Caco-2 (cell line): Measurements from ENCODE around the gene MARK2. TPM values are rescaled to one million over a fixed set of nuclear protein-coding genes. Genes with fewer than 3 reads are reported as not detected.
A peak's percentile ranks its signal among the peaks of the same experiment; 100 is the strongest.

Experiments
- BruUV-seq: library from RNA; stranded (reverse); fragments of 400-500 nt; replicated peaks from 2 replicates; lab custom pipeline; 2021; lab: Mats Ljungman, UMichigan
- CTCF ChIA-PET: fragments of 300-600 bp; sonication (Branson Sonifier 250); formaldehyde crosslinking; loops from one replicate; lab custom pipeline; 2022; ENCODE audit warnings: antibody characterized with exemption; lab: Charles Lee
- POLR2A ChIA-PET: fragments of 300-600 bp; sonication (Branson Sonifier 250); formaldehyde crosslinking; loops from one replicate; lab custom pipeline; 2022; ENCODE audit warnings: antibody characterized with exemption; lab: Charles Lee
- DNase-seq, 2 experiments: peaks; one replicate each; pipeline versions ENCODE4 v3.0.0 to v3.0.0-alpha.2; 2020 to 2022
- H3K27me3 ChIP-seq: replicated peaks from 2 replicates; pipeline ENCODE4 v1.6.0; 2011; ENCODE audit warnings: low read length; ENCODE audit not compliant: control insufficient read depth, insufficient read depth
- H3K36me3 ChIP-seq: 2 replicates; pipeline ENCODE4 v1.5.1; 2011; ENCODE audit warnings: low read length; ENCODE audit not compliant: control insufficient read depth, insufficient read depth
- H3K4me1 ChIP-seq: fragments of 250-450 bp; sonication (Bioruptor Pico); 2 replicates; pipeline ENCODE4 v1.5.1; 2020; ENCODE audit warnings: mild to moderate bottlenecking
- H3K4me3 ChIP-seq: 2 replicates; pipeline ENCODE4 v1.5.1; 2011; ENCODE audit warnings: low read depth, mild to moderate bottlenecking, control low read depth, low read length
- H3K9me3 ChIP-seq: fragments of 250-450 bp; sonication (Bioruptor Pico); 2 replicates; pipeline ENCODE4 v1.5.1; 2020; ENCODE audit warnings: mild to moderate bottlenecking, moderate library complexity
- H3K27ac Mint-ChIP-seq: one replicate; pipeline ENCODE4 v1.8.0; 2022; ENCODE audit warnings: mixed read lengths; ENCODE audit not compliant: unreplicated experiment
- H3K27me3 Mint-ChIP-seq: one replicate; pipeline ENCODE4 v1.8.0; 2022; ENCODE audit warnings: mixed read lengths; ENCODE audit not compliant: insufficient read depth, unreplicated experiment
- H3K36me3 Mint-ChIP-seq: one replicate; pipeline ENCODE4 v1.8.0; 2022; ENCODE audit warnings: mild to moderate bottlenecking, mixed read lengths; ENCODE audit not compliant: insufficient read depth, unreplicated experiment
- H3K4me1 Mint-ChIP-seq: one replicate; pipeline ENCODE4 v1.8.0; 2022; ENCODE audit warnings: low read depth, mixed read lengths; ENCODE audit not compliant: unreplicated experiment
- H3K4me3 Mint-ChIP-seq: one replicate; pipeline ENCODE4 v1.8.0; 2022; ENCODE audit warnings: mild to moderate bottlenecking, moderate library complexity, mixed read lengths; ENCODE audit not compliant: unreplicated experiment
- H3K9me3 Mint-ChIP-seq: one replicate; pipeline ENCODE4 v1.8.0; 2022; ENCODE audit warnings: mixed read lengths; ENCODE audit not compliant: unreplicated experiment
- CTCF ChIP-seq, 2 experiments: fragments of 200-600 bp in 1 of 2; IDR thresholded peaks; 1 replicate in 1 of 2; 2 replicates in 1 of 2; pipeline versions ENCODE4 v1.5.1 to v1.8.0; 2011 to 2022; ENCODE audit warnings: antibody characterized with exemption in 1 of 2, control low read depth in 1 of 2, inconsistent platforms in 1 of 2, low read depth in 1 of 2, low read length in 1 of 2, mild to moderate bottlenecking in 1 of 2, moderate library complexity in 1 of 2; ENCODE audit not compliant: insufficient read depth in 1 of 2, severe bottlenecking in 1 of 2, unreplicated experiment in 1 of 2
- intact Hi-C: fragments of 100-400 bp; cut with micrococcal nuclease; formaldehyde crosslinking; loops from one replicate; pipeline ENCODE4 v1.10.0; 2022; ENCODE audit not compliant: unreplicated experiment
- total RNA-seq: library from RNA; stranded (reverse); gene quantifications from 2 replicates; pipeline ENCODE4 v1.2.3, GENCODE V29; 2022

Gene MARK2
- total RNA-seq, 1 experiment from 2014 or later, result 63.5 TPM

DNA sequence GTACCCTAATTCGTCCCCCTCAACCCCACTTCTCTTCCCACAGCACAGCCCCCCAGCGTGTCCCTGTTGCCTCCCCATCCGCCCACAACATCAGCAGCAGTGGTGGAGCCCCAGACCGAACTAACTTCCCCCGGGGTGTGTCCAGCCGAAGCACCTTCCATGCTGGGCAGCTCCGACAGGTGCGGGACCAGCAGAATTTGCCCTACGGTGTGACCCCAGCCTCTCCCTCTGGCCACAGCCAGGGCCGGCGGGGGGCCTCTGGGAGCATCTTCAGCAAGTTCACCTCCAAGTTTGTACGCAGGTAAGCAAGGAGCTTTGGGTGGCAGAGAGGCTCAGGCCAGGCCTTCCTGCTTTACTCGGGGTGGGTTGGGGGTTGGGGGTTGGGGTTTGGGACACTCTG, 65.8 kb downstream of the MARK2 start:
- ChIA-PET POLR2A (no interaction called here), CTCF (no interaction called here)
- BruUV-seq, result no TSS peak
- no peaks in the 10 kb centered on the region for H3K27me3 ChIP-seq
- H3K9me3 Mint-ChIP-seq, result no peaks in the 10 kb centered on the region
- peaks cover 62% of the 10 kb centered on the region for H3K36me3 Mint-ChIP-seq
- H3K4me1 Mint-ChIP-seq, result no peaks in the 10 kb centered on the region
- peak overlapping the region; percentile 31 for H3K27ac Mint-ChIP-seq
- intact Hi-C loops, result loop anchor here (5.0 kb wide), 1 partner anchor 43 kb away; no protein-coding TSS in a partner anchor
- TF ChIP-seq CTCF (IDR thresholded peaks at IDR 0.05; ENCODE audit: insufficient read depth in 1 of 2, low read depth in 1 of 2, low read length in 1 of 2, severe bottlenecking in 1 of 2, unreplicated experiment in 1 of 2), result no peak
- peaks cover 3% of the 10 kb centered on the region for H3K36me3 ChIP-seq
- no peaks in the 10 kb centered on the region for H3K9me3 ChIP-seq
- H3K27me3 Mint-ChIP-seq, result no peaks in the 10 kb centered on the region
- H3K4me1 ChIP-seq, result 0 out of 2 replicates have a peak, but pooled peaks cover 5% of the 10 kb centered on the region
- no peak for DNase-seq
- H3K4me3 Mint-ChIP-seq, result no peak overlapping the region
- no peak overlapping the region for H3K4me3 ChIP-seq

- H3K4me3 ChIP-seq, result no peak overlapping the region
- peak overlapping the region; percentile 31 for H3K27ac Mint-ChIP-seq
- BruUV-seq, result no TSS peak
- H3K36me3 Mint-ChIP-seq, result peaks cover 64% of the 10 kb centered on the region
- H3K9me3 ChIP-seq, result no peaks in the 10 kb centered on the region
- intact Hi-C loops, result loop anchor here (5.0 kb wide), 1 partner anchor 42 kb away; no protein-coding TSS in a partner anchor
- no peak for DNase-seq
- no peaks in the 10 kb centered on the region for H3K27me3 ChIP-seq
- no peaks in the 10 kb centered on the region for H3K9me3 Mint-ChIP-seq
- H3K4me1 Mint-ChIP-seq, result no peaks in the 10 kb centered on the region
- POLR2A ChIA-PET, result no interaction called here
- no peak for TF ChIP-seq CTCF (IDR thresholded peaks at IDR 0.05; ENCODE audit: insufficient read depth in 1 of 2, low read depth in 1 of 2, low read length in 1 of 2, severe bottlenecking in 1 of 2, unreplicated experiment in 1 of 2)
- peaks cover 3% of the 10 kb centered on the region for H3K36me3 ChIP-seq
- no peak overlapping the region for H3K4me3 Mint-ChIP-seq
- 0 out of 2 replicates have a peak, but pooled peaks cover 5% of the 10 kb centered on the region for H3K4me1 ChIP-seq
- no peaks in the 10 kb centered on the region for H3K27me3 Mint-ChIP-seq
- CTCF ChIA-PET, result no interaction called here
Observed at GRCh38 chr11:63905179-63905578, 66.3 kb downstream of the MARK2 start.

DNA sequence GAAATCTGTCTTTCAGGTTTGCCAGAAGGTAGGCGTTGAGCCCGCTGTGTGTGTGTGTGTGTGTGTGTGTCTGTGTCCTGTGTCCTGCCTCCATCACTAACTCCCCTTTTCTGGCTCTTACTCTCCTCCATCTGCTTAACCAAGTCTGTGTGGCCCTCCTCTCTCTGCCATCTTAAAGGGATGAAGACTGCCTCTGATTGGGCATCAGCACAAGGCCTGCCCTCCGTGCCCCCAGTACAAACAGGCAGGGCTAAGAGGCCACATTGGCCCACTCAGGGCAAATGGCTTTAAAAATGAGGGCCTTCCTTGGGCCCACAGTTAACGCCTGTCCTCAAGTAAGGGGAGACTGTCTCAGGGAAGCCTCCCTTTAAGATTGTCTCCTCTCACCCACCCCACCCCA, 67.2 kb downstream of the MARK2 start:
- POLR2A ChIA-PET, result no interaction called here
- no peaks in the 10 kb centered on the region for H3K9me3 ChIP-seq
- intact Hi-C loops, result loop anchor here (1.0 to 5.0 kb wide), 2 partner anchors 41 to 69 kb away; no protein-coding TSS in a partner anchor
- H3K4me3 ChIP-seq, result no peak overlapping the region
- Mint-ChIP-seq H3K27me3 (no peaks in the 10 kb centered on the region), H3K27ac (no peak overlapping the region), H3K4me3 (no peak overlapping the region), H3K9me3 (no peaks in the 10 kb centered on the region), H3K36me3 (peaks cover 64% of the 10 kb centered on the region), H3K4me1 (no peaks in the 10 kb centered on the region)
- H3K36me3 ChIP-seq, result peaks cover 3% of the 10 kb centered on the region
- CTCF ChIA-PET, result interaction anchor here (0.5 to 1.4 kb wide), 7 partner anchors 10 to 69 kb away, joined by 3 to 7 read pairs (median 4); partner anchors contain the start of genes MARK2 and RCOR2
- DNase-seq, result no peak
- H3K4me1 ChIP-seq, result 0 out of 2 replicates have a peak, but pooled peaks cover 5% of the 10 kb centered on the region
- BruUV-seq, result no TSS peak
- no peaks in the 10 kb centered on the region for H3K27me3 ChIP-seq
- no peak for TF ChIP-seq CTCF (IDR thresholded peaks at IDR 0.05; ENCODE audit: insufficient read depth in 1 of 2, low read depth in 1 of 2, low read length in 1 of 2, severe bottlenecking in 1 of 2, unreplicated experiment in 1 of 2)
